Panc1 (cell line): ENCODE measurements around the gene ABHD14A. TPM values are rescaled to one million over a fixed set of nuclear protein-coding genes. Genes with fewer than 3 reads are reported as not detected.

Experiments used
- ATAC-seq: fragments of 200-7000 bp; cut with Tn5 transposase; 2 replicates; pipeline ENCODE4 v1.9.1; 2020; ENCODE audit warnings: mild to moderate bottlenecking, moderate library complexity
- BruUV-seq: library from RNA; stranded (reverse); fragments of 400-500 nt; replicated peaks from 2 replicates; lab custom pipeline; 2021; lab: Mats Ljungman, UMichigan
- CTCF ChIA-PET: fragments of 300-600 bp; sonication (Branson Sonifier 250); formaldehyde crosslinking; loops from one replicate; lab custom pipeline; 2022; ENCODE audit warnings: antibody characterized with exemption; lab: Charles Lee
- POLR2A ChIA-PET: fragments of 300-600 bp; sonication (Branson Sonifier 250); formaldehyde crosslinking; loops from one replicate; lab custom pipeline; 2022; ENCODE audit warnings: antibody characterized with exemption; lab: Charles Lee
- DNase-seq: peaks from one replicate; pipeline ENCODE4 v3.0.0-alpha.2; 2010; ENCODE audit warnings: low read depth, low spot score
- H3K27ac ChIP-seq: 2 replicates; pipeline ENCODE4 v1.5.1; 2011; ENCODE audit warnings: mild to moderate bottlenecking, low read length, inconsistent platforms
- H3K27me3 ChIP-seq: fragments of 200-500 bp; sonication (Bioruptor generic); 2 replicates; pipeline ENCODE4 v1.6.0; 2014; ENCODE audit warnings: low read length, inconsistent platforms; ENCODE audit not compliant: control insufficient read depth, insufficient read depth
- H3K36me3 ChIP-seq: fragments of 200-500 bp; sonication (Bioruptor generic); 2 replicates; pipeline ENCODE4 v1.5.1; 2014; ENCODE audit warnings: inconsistent platforms, mild to moderate bottlenecking, low read length, moderate library complexity; ENCODE audit not compliant: control insufficient read depth, insufficient read depth
- H3K4me1 ChIP-seq: 2 replicates; pipeline ENCODE4 v1.5.1; 2011; ENCODE audit warnings: inconsistent platforms, mild to moderate bottlenecking, low read length, moderate library complexity; ENCODE audit not compliant: control insufficient read depth, insufficient read depth
- H3K4me3 ChIP-seq, 2 experiments: 2 replicates each; pipeline ENCODE4 v1.5.1; 2011 to 2012; ENCODE audit warnings: low read depth in 2 of 2, low read length in 2 of 2, mild to moderate bottlenecking in 2 of 2, inconsistent platforms in 1 of 2, moderate library complexity in 1 of 2
- H3K9me3 ChIP-seq: fragments of 200-500 bp; sonication (Bioruptor generic); 2 replicates; pipeline ENCODE4 v1.5.1; 2014; ENCODE audit warnings: low read depth, mild to moderate bottlenecking, inconsistent platforms, low read length, moderate library complexity; ENCODE audit not compliant: control insufficient read depth, insufficient read depth
- POLR2AphosphoS5 ChIP-seq: IDR thresholded peaks from 2 replicates; pipeline ENCODE4 v1.6.1; 2012; ENCODE audit warnings: mild to moderate bottlenecking, low read depth, low read length, moderate library complexity
- SIN3A ChIP-seq: IDR thresholded peaks from 2 replicates; pipeline ENCODE4 v1.6.1; 2012; ENCODE audit warnings: low read depth, mild to moderate bottlenecking, low read length, moderate library complexity, borderline replicate concordance; ENCODE audit not compliant: insufficient read depth
- TCF7L2 ChIP-seq: IDR thresholded peaks from 2 replicates; pipeline ENCODE4 v1.6.1; 2011; ENCODE audit warnings: mild to moderate bottlenecking, low read depth, low read length, inconsistent platforms
- in situ Hi-C: cut with HindIII; loops from 2 replicates; pipeline ENCODE4 v1.10.0; 2016; ENCODE audit warnings: low sequenced_read_pairs, low pct_unique_long_range_greater_than_20kb
- intact Hi-C: fragments of 100-400 bp; cut with micrococcal nuclease; formaldehyde crosslinking; loops from one replicate; pipeline ENCODE4 v1.10.0; 2022; ENCODE audit not compliant: unreplicated experiment
- total RNA-seq: library from RNA; stranded (reverse); gene quantifications from one replicate; pipeline ENCODE4 v1.2.1, GENCODE V29; 2021; ENCODE audit not compliant: unreplicated experiment
- TF ChIP-seq, protein P1 (sequence below), 2 experiments: IDR thresholded peaks; 2 replicates each; pipeline ENCODE4 v1.6.1; 2011 to 2012; ENCODE audit warnings: low read depth in 2 of 2, control low read depth in 1 of 2, low read length in 1 of 2, mild to moderate bottlenecking in 1 of 2, moderate library complexity in 1 of 2; ENCODE audit not compliant: insufficient read depth in 1 of 2
- TF ChIP-seq, protein P2 (sequence below): fragments of 450-650 bp; IDR thresholded peaks from 2 replicates; pipeline ENCODE4 v1.5.1; 2017; ENCODE audit warnings: mild to moderate bottlenecking

Gene ABHD14A
- total RNA-seq, 1 experiment from 2014 or later = 11.3 TPM

DNA sequence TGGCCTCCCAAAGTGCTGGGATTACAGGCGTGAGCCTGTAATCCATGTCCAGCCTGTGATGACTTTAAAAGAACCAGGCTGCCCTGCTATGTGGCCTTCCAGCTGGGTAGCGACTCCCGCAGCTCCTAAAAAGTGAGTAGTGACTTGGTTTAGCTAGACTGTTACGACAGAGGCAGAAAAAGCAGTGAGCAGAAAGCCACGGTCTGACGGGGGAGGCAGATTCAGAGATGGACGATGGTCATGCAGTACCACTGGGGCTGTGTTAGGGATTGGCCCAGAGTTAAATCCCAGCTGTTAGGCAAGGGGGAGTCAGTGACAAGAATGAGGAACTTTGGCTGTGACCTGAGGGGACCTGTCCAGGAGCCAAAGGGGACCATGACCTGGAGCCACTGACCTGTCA, 23.9 kb downstream of the ABHD14A start:
- intact Hi-C loops = no loop called here

DNA sequence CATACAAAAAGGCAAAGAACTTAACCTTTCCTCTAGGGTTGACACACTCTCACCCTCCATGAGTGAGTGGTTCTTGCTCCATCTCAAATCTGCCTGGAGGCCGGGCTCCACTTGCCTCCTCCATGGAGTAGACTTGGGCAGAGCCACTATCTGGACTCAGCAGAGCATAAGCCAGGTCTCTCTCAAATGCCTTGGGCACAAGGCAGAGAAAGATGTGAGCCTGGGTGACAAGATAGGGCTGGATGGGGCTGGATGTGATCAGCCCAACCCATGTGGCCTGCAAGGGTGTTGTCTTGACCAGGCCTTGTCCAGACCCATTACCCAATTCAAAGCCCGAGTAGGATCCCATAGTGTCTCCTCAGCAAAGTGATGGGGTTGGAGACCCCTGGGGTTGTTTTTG, 25.0 kb downstream of the ABHD14A start:
- in situ Hi-C loops = no loop called here
- H3K27me3 ChIP-seq = no peaks in the 10 kb centered on the region

More for the DNA sequence above, 23.9 kb downstream of the ABHD14A start:
- POLR2A ChIA-PET = no interaction called here
- Histone ChIP-seq H3K9me3 (no peaks in the 10 kb centered on the region), H3K27ac (no peak overlapping the region), H3K27me3 (no peaks in the 10 kb centered on the region), H3K4me1 (peaks cover 14% of the 10 kb centered on the region), H3K36me3 (peaks cover 13% of the 10 kb centered on the region), H3K4me3 (no peak overlapping the region)
- ATAC-seq = no peak
- no peak for DNase-seq
- TF ChIP-seq SIN3A (no peak), TCF7L2 (no peak)
- TF ChIP-seq, protein P1, sequence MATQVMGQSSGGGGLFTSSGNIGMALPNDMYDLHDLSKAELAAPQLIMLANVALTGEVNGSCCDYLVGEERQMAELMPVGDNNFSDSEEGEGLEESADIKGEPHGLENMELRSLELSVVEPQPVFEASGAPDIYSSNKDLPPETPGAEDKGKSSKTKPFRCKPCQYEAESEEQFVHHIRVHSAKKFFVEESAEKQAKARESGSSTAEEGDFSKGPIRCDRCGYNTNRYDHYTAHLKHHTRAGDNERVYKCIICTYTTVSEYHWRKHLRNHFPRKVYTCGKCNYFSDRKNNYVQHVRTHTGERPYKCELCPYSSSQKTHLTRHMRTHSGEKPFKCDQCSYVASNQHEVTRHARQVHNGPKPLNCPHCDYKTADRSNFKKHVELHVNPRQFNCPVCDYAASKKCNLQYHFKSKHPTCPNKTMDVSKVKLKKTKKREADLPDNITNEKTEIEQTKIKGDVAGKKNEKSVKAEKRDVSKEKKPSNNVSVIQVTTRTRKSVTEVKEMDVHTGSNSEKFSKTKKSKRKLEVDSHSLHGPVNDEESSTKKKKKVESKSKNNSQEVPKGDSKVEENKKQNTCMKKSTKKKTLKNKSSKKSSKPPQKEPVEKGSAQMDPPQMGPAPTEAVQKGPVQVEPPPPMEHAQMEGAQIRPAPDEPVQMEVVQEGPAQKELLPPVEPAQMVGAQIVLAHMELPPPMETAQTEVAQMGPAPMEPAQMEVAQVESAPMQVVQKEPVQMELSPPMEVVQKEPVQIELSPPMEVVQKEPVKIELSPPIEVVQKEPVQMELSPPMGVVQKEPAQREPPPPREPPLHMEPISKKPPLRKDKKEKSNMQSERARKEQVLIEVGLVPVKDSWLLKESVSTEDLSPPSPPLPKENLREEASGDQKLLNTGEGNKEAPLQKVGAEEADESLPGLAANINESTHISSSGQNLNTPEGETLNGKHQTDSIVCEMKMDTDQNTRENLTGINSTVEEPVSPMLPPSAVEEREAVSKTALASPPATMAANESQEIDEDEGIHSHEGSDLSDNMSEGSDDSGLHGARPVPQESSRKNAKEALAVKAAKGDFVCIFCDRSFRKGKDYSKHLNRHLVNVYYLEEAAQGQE (IDR thresholded peaks at IDR 0.05; ENCODE audit: insufficient read depth in 1 of 2, low read depth in 2 of 2, low read length in 1 of 2) = no peak
- TF ChIP-seq, protein P2, sequence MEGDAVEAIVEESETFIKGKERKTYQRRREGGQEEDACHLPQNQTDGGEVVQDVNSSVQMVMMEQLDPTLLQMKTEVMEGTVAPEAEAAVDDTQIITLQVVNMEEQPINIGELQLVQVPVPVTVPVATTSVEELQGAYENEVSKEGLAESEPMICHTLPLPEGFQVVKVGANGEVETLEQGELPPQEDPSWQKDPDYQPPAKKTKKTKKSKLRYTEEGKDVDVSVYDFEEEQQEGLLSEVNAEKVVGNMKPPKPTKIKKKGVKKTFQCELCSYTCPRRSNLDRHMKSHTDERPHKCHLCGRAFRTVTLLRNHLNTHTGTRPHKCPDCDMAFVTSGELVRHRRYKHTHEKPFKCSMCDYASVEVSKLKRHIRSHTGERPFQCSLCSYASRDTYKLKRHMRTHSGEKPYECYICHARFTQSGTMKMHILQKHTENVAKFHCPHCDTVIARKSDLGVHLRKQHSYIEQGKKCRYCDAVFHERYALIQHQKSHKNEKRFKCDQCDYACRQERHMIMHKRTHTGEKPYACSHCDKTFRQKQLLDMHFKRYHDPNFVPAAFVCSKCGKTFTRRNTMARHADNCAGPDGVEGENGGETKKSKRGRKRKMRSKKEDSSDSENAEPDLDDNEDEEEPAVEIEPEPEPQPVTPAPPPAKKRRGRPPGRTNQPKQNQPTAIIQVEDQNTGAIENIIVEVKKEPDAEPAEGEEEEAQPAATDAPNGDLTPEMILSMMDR = no peak
- CTCF ChIA-PET = no interaction called here
- in situ Hi-C loops = no loop called here
- BruUV-seq = no TSS peak

More for the DNA sequence above, 25.0 kb downstream of the ABHD14A start:
- BruUV-seq = no TSS peak
- H3K36me3 ChIP-seq = peaks cover 5% of the 10 kb centered on the region; the same call in 1 of the 2 replicates
- ChIA-PET CTCF (no interaction called here), POLR2A (no interaction called here)
- ATAC-seq (no peak), DNase-seq (no peak)
- no peak overlapping the region for H3K27ac ChIP-seq
- intact Hi-C loops = loop anchor here (10.0 kb wide), 1 partner anchor 55 kb away; the partner anchor contains the start of gene DUSP7
- no peaks in the 10 kb centered on the region for H3K9me3 ChIP-seq
- TF ChIP-seq, protein P2 = no peak
- TF ChIP-seq, protein P1 (IDR thresholded peaks at IDR 0.05; ENCODE audit: insufficient read depth in 1 of 2, low read depth in 2 of 2, low read length in 1 of 2) = no peak
- TF ChIP-seq TCF7L2 (no peak), SIN3A (no peak), POLR2AphosphoS5 (no peak)
- H3K4me1 ChIP-seq = peaks cover 5% of the 10 kb centered on the region
- H3K4me3 ChIP-seq = no peak overlapping the region
